LNCAP (cell line): ENCODE data around the gene GHDC.

Experiments used
- CTCF ChIP-seq: fragments of 450-650 bp; IDR thresholded peaks from 2 replicates; pipeline ENCODE4 v1.5.1; 2017; ENCODE audit warnings: mild to moderate bottlenecking

Gene GHDC

GRCh38 chr17:42197564-42198156 lies 3.4 kb upstream of the GHDC start:
- TF ChIP-seq CTCF, result no peak

- TF ChIP-seq CTCF, result no peak
Observed at GRCh38 chr17:42193216-42193968, 902 bp downstream of the GHDC start.

GRCh38 chr17:42192189-42193126 lies 1.8 kb downstream of the GHDC start:
- TF ChIP-seq CTCF, result no peak

- no peak for TF ChIP-seq CTCF
Observed at GRCh38 chr17:42191275-42191608, 3.1 kb downstream of the GHDC start.

- TF ChIP-seq CTCF, result no peak
Observed at GRCh38 chr17:42190491-42191274, 3.6 kb downstream of the GHDC start.

GRCh38 chr17:42189651-42189965 lies 4.7 kb downstream of the GHDC start:
- TF ChIP-seq CTCF, result no peak
